Keratinocyte (primary cell): Measurements from ENCODE around the gene SLC1A1.

ENCODE experiments used
- CTCF ChIP-seq, 3 experiments: IDR thresholded peaks in 1 of 3; conservative IDR thresholded peaks in 1 of 3; optimal IDR thresholded peaks in 1 of 3; 2 replicates in 2 of 3; 3 replicates in 1 of 3; pipeline versions ENCODE3 to v1.5.1; 2011; ENCODE audit warnings: low read length in 3 of 3, mild to moderate bottlenecking in 3 of 3, moderate library complexity in 2 of 3, control low read depth in 1 of 3, inconsistent platforms in 1 of 3; ENCODE audit not compliant: insufficient read depth in 2 of 3; ENCODE audit errors: extremely low read depth in 1 of 3
- EZH2 ChIP-seq: IDR thresholded peaks from one replicate; pipeline ENCODE4 v1.6.1; 2012; ENCODE audit warnings: inconsistent platforms, mild to moderate bottlenecking, low read length, moderate library complexity

DNA sequence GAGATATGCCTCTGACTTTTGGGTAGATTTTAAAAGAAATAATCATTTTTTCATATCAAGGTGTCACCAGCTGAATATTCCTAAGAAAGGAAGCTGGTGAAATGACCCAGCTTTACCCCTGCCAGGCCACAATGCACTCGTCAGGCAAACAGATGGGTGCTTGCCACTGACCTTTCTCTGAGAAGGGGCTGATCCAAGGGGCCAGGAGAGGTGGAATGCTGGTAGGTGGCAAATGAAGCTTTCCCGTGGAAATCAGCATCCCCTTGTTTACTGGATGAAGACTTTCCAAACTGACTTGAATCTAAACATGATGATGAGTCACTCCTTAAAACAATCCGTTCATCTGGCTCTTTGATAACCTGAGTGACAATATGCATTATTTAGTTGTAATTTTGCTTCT lies 127.5 kb downstream of the SLC1A1 start:
- TF ChIP-seq CTCF (optimal IDR thresholded peaks at IDR 0.05 in 1 of 3, IDR thresholded peaks at IDR 0.05 in 1 of 3, conservative IDR thresholded peaks at IDR 0.05 in 1 of 3; ENCODE audit: extremely low read depth in 1 of 3, insufficient read depth in 2 of 3, low read length in 3 of 3) (no peak), EZH2 (no peak)
